ENCODE measurements around the gene CCN2.

- TF ChIP-seq CTCF (IDR thresholded peaks at IDR 0.05; ENCODE audit: poor library complexity), result no peak
- no peak for TF ChIP-seq EZH2phosphoT487 (IDR thresholded peaks at IDR 0.05; ENCODE audit: low read depth, severe bottlenecking, unreplicated experiment)
- no peak for TF ChIP-seq EZH2 (IDR thresholded peaks at IDR 0.05; ENCODE audit: borderline replicate concordance)
Measured at GRCh38 chr6:131963063-131963462, 11.9 kb upstream of the CCN2 start.

All from hepatocyte (in vitro differentiated cells).